HepG2 (cell line): ENCODE measurements around the gene CELSR3. TPM values are rescaled to one million over a fixed set of nuclear protein-coding genes. Genes with fewer than 3 reads are reported as not detected.
A peak's percentile ranks its signal among the peaks of the same experiment; 100 is the strongest.

Experiments
- MTA1 ChIP-seq: sonication (generic); formaldehyde crosslinking; IDR thresholded peaks from 2 replicates; pipeline ENCODE4 v1.4.0; 2020; ENCODE audit warnings: missing genetic modification reagents, mild to moderate bottlenecking, borderline replicate concordance
- NCOR1 ChIP-seq: fragments of 200-600 bp; sonication (generic); IDR thresholded peaks from 2 replicates; pipeline ENCODE4 v1.7.0; 2017; ENCODE audit warnings: antibody characterized with exemption, low read length, borderline replicate concordance
- PRPF4 ChIP-seq: fragments of 200-400 bp; formaldehyde crosslinking; IDR thresholded peaks from 2 replicates; pipeline ENCODE4 v1.6.1; 2016; ENCODE audit warnings: low read length, low read depth; ENCODE audit not compliant: poor library complexity, severe bottlenecking
- THAP11 ChIP-seq: IDR thresholded peaks from 2 replicates; pipeline ENCODE4 v1.6.1; 2016; ENCODE audit warnings: missing biosample characterization, missing genetic modification reagents
- ZNF251 ChIP-seq: sonication (generic); formaldehyde crosslinking; IDR thresholded peaks from 2 replicates; pipeline ENCODE4 v1.9.0; 2021; ENCODE audit warnings: mild to moderate bottlenecking, missing genetic modification reagents
- ZNF292 ChIP-seq: sonication (generic); formaldehyde crosslinking; IDR thresholded peaks from 2 replicates; pipeline ENCODE4 v1.8.1; 2022; ENCODE audit warnings: mild to moderate bottlenecking, low read depth, missing genetic modification reagents, borderline replicate concordance
- ZNF468 ChIP-seq: sonication (generic); formaldehyde crosslinking; IDR thresholded peaks from 2 replicates; pipeline ENCODE4 v1.8.0; 2022; ENCODE audit warnings: mild to moderate bottlenecking, moderate library complexity, missing genetic modification reagents
- ZNF878 ChIP-seq: sonication (generic); formaldehyde crosslinking; IDR thresholded peaks from 2 replicates; pipeline ENCODE4 v1.8.1; 2023; ENCODE audit warnings: mild to moderate bottlenecking, missing genetic modification reagents, moderate library complexity
- polyA plus RNA-seq, 8 experiments: library from polyadenylated mRNA; depleted of rRNA in 3 of 8; stranded (reverse) in 7 of 8; unstranded in 1 of 8; fragments of >200 nt; fragmentation: Illumina TruSeq in 4 of 8; extraction: Trizol in 4 of 8; gene quantifications; 2 replicates each; pipeline versions ENCODE4 v1.2.1 to v1.2.3, GENCODE V29; 2011 to 2016; ENCODE audit warnings: low read depth in 4 of 8, missing spikeins in 1 of 8, mixed read lengths in 1 of 8; ENCODE audit not compliant: insufficient read depth in 1 of 8
- total RNA-seq, 5 experiments: library from RNA; depleted of rRNA; stranded (reverse); fragments of >200 nt; fragmentation: Illumina TruSeq; extraction: Trizol; gene quantifications; 2 replicates each; pipeline ENCODE4 v1.2.3, GENCODE V29; 2016; ENCODE audit warnings: low read depth in 1 of 5
- TF ChIP-seq, protein P1 (sequence below), 2 experiments: IDR thresholded peaks; 2 replicates each; pipeline ENCODE4 v1.6.1; 2011 to 2012; ENCODE audit warnings: low read length in 2 of 2, borderline replicate concordance in 1 of 2, low read depth in 1 of 2, mild to moderate bottlenecking in 1 of 2, moderate library complexity in 1 of 2
- TF ChIP-seq, protein P2 (sequence below): IDR thresholded peaks from 2 replicates; pipeline ENCODE4 v1.6.1; 2016; ENCODE audit warnings: missing genetic modification reagents, missing compliant biosample characterization

CELSR3 gene
- total and polyA plus RNA-seq, 2 of the 13 experiments (the other 11 are each of a cell fraction or from before 2014, with no cell fraction given) = 5.4 to 6.7 TPM

DNA sequence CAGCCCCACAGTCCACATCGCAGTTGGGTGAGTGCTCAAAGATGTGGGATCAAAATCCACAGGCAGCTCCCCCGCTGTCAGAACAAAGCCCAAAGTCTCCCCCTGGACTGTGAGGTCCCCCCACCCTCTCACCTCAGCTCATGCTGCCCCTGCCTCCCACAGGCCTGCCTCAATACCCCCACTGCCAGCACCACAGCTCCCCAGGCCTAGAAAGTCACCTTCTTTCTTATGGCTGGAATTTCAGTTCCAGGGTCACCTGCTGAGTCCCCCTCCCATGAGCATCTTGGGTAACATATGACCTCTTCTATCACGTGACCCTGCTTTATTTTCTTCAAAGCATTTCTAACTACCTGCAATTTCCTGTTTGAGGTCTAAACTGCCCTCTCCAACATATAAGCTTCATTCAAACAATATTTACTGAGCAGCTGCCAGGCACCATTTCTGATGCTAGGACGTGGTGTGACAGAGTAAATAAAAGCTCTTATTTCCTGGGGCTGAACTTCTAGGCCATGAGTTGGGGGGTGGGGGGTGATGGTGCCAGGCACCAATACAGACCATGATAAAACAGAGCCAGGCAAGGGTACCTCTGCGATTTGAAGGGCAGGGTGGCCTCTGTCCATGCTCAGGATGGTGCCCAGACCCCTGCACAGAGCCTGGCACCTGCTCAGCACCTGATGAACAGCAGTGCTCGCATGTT, 38.7 kb downstream of the CELSR3 start (continued):
- TF ChIP-seq, protein P1, sequence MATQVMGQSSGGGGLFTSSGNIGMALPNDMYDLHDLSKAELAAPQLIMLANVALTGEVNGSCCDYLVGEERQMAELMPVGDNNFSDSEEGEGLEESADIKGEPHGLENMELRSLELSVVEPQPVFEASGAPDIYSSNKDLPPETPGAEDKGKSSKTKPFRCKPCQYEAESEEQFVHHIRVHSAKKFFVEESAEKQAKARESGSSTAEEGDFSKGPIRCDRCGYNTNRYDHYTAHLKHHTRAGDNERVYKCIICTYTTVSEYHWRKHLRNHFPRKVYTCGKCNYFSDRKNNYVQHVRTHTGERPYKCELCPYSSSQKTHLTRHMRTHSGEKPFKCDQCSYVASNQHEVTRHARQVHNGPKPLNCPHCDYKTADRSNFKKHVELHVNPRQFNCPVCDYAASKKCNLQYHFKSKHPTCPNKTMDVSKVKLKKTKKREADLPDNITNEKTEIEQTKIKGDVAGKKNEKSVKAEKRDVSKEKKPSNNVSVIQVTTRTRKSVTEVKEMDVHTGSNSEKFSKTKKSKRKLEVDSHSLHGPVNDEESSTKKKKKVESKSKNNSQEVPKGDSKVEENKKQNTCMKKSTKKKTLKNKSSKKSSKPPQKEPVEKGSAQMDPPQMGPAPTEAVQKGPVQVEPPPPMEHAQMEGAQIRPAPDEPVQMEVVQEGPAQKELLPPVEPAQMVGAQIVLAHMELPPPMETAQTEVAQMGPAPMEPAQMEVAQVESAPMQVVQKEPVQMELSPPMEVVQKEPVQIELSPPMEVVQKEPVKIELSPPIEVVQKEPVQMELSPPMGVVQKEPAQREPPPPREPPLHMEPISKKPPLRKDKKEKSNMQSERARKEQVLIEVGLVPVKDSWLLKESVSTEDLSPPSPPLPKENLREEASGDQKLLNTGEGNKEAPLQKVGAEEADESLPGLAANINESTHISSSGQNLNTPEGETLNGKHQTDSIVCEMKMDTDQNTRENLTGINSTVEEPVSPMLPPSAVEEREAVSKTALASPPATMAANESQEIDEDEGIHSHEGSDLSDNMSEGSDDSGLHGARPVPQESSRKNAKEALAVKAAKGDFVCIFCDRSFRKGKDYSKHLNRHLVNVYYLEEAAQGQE (IDR thresholded peaks at IDR 0.05; ENCODE audit: borderline replicate concordance in 1 of 2, low read depth in 1 of 2, low read length in 2 of 2) = peak in 1 of 2 experiments; percentile 37; a peak in 1 of 4 replicates
- TF ChIP-seq, protein P2, sequence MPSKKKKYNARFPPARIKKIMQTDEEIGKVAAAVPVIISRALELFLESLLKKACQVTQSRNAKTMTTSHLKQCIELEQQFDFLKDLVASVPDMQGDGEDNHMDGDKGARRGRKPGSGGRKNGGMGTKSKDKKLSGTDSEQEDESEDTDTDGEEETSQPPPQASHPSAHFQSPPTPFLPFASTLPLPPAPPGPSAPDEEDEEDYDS (CRISPR knock-in tag) = peak; percentile 31; the same call in 1 of the 2 replicates
- TF ChIP-seq NCOR1 = peak; percentile 66; the same call in 1 of the 2 replicates
- TF ChIP-seq ZNF251 = no peak
- TF ChIP-seq ZNF878 = 0 out of 2 replicates have a peak, but pooled peaks have one; percentile 62
- TF ChIP-seq MTA1 (CRISPR knock-in tag) = 0 out of 2 replicates have a peak, but pooled peaks have one; percentile 37
- TF ChIP-seq ZNF292 (CRISPR knock-in tag) = no peak
- peak; percentile 62; the same call in 1 of the 2 replicates for TF ChIP-seq THAP11 (CRISPR knock-in tag)
- no peak for TF ChIP-seq PRPF4
- TF ChIP-seq ZNF468 = no peak
